Activated naive CD8-positive, alpha-beta T cell treated with anti-CD3 and anti-CD28 coated beads, Interleukin-2, amount 50 U/mL, for 16 hours (primary cell): Measurements from ENCODE around the gene MYADML2.
"Not testable (repeated sequence)": the region's sequence is repeated elsewhere in the genome, so short reads cannot be mapped to it uniquely, and the experiment has no call there.

Experiments
- DNase-seq: peaks from one replicate; pipeline ENCODE4 v3.0.0-alpha.2; 2020; ENCODE audit warnings: low read depth, low spot score

Gene MYADML2

GRCh38 chr17:81926451-81927151, 20.4 kb downstream of the MYADML2 start:
- DNase-seq = peak; percentile 34

- no peak for DNase-seq
Observed at GRCh38 chr17:81925860-81926450, 21.1 kb downstream of the MYADML2 start.

- DNase-seq = no peak
Observed at GRCh38 chr17:81924557-81925532, 22.2 kb downstream of the MYADML2 start.

- DNase-seq = no peak
Observed at GRCh38 chr17:81923302-81924260, 23.5 kb downstream of the MYADML2 start.

GRCh38 chr17:81922566-81923301, 24.3 kb downstream of the MYADML2 start:
- no peak for DNase-seq

- no peak for DNase-seq
Observed at GRCh38 chr17:81921996-81922565, 25.0 kb downstream of the MYADML2 start.

GRCh38 chr17:81921537-81921862, 25.5 kb downstream of the MYADML2 start:
- no peak for DNase-seq

- no peak for DNase-seq
Observed at GRCh38 chr17:81920612-81921536, 26.2 kb downstream of the MYADML2 start.

GRCh38 chr17:81918832-81919545, 28.0 kb downstream of the MYADML2 start:
- no peak for DNase-seq

GRCh38 chr17:81918333-81918669, 28.7 kb downstream of the MYADML2 start:
- not testable (repeated sequence) for DNase-seq

- DNase-seq = peak; percentile 43
Observed at GRCh38 chr17:81917565-81918332, 29.3 kb downstream of the MYADML2 start, which contains the start of gene SIRT7. Gene SIRT7, minus strand, starts transcription at chr17:81918176. Its CDS starts 45 bp downstream, at chr17:81918131.

- no peak for DNase-seq
Observed at GRCh38 chr17:81916234-81917001, 30.6 kb downstream of the MYADML2 start.

- DNase-seq = no peak
Observed at GRCh38 chr17:81915331-81915730, 31.7 kb downstream of the MYADML2 start.

GRCh38 chr17:81914103-81914850, 32.8 kb downstream of the MYADML2 start:
- no peak for DNase-seq

- no peak for DNase-seq
Observed at GRCh38 chr17:81913394-81914102, 33.5 kb downstream of the MYADML2 start.
